GDM1 (cell line): Measurements from ENCODE around the gene GALP.
A peak's percentile ranks its signal among the peaks of the same experiment; 100 is the strongest.
"Not testable (repeated sequence)": the region's sequence is repeated elsewhere in the genome, so short reads cannot be mapped to it uniquely, and the experiment has no call there.

Experiments used
- DNase-seq: peaks from one replicate; lab custom pipeline; 2025; lab: John Stamatoyannopoulos, UW

GALP gene

DNA sequence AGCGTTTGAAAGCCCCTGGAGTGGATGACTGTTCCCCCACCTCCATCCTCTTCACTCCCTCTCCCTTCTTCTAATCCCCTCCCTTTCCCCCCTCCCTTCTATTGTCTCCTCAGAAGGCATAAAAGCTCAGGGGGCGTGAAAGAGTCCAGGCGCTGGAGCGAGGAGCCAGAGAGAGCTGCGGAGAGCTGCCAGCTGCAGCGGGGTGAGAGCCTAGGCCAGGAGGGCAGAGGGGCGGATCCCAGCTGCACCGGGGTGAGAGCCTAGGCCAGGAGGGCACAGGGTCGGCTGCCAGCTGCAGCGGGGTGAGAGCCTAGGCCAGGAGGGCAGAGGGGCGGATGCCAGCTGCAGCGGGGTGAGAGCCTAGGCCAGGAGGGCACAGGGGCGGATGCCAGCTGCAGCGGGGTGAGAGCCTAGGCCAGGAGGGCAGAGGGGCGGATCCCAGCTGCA, at the start of gene GALP:
Gene GALP, plus strand, starts transcription at position 148 of the 447 bp plus-strand sequence. CDS start 1,101 bp downstream, outside the sequence.
- not testable (repeated sequence) for DNase-seq

DNA sequence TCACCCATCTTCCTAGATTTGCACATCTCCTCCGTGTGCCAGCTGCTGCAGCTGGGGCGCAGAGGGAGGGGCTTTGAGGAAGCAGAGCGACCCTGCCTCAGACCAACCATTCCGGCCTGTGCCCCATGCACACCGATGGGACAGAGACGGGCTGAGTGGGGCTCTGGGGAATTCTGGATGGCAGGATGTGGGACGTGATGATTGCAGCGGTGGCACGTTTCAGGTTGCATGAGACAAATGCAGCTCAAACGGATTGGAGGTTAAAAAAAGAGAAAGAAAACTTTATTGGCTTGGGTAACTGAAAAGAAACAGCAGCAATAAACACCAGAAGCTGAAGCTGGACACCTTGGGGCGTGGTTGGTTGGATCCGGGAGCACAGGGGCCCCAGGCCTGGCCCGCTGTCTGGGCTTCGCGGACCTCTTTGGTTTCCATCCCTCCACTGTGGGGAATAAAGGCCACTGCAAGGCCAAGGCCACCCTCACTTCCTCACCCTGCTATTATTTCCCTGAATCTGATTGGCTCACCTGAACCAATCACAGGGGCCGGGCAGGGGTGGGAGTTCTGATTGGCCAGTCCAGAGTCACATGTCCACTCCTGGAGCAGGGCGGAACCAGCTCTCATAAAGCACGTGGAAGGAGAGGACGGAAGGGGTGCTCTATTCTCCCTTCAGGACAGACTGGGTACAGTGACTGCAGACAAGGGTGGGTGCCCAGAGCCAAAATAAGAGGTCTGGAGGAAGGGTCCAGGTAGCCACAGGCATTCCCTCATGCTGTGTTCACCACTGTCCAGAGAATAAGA, 48.6 kb upstream of the GALP start:
- DNase-seq, result no peak

DNA sequence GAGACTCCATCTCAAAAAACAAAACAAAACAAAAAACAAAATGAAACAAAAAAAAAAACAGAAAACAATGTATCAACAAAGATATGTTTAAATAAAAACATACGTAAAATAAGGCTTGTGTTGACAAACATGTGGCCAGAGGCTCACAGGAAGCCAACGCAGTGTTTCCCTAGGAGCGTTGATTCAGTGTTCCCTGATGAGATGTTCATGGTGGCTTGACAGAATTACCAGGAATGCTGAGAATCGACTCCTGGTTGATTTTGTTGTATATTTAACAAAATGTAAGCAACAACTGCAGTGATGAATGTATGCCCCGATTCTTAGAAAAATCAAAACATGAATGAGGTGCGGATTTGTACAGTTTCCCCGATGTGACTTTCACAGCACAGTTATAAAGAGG, 45.8 kb upstream of the GALP start:
- no peak for DNase-seq

DNA sequence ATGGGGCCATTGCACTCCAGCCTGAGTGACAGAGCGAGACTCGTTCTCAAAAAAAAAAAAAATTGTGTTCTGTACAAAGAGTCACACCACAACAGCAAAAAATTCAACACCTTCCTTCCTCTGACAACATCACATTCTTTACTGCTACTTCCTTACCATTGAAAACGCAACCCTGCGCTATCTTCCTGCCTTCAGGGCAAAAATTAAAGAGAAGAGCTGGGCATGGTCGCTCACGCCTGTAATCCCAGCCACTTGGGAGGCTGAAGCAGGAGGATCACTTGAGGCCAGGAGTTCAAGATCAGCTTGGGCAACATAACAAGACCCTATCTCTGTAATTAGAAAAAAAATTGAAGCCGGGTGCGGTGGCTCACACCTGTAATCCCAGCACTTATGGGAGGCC, 44.2 kb upstream of the GALP start:
- DNase-seq, result no peak

DNA sequence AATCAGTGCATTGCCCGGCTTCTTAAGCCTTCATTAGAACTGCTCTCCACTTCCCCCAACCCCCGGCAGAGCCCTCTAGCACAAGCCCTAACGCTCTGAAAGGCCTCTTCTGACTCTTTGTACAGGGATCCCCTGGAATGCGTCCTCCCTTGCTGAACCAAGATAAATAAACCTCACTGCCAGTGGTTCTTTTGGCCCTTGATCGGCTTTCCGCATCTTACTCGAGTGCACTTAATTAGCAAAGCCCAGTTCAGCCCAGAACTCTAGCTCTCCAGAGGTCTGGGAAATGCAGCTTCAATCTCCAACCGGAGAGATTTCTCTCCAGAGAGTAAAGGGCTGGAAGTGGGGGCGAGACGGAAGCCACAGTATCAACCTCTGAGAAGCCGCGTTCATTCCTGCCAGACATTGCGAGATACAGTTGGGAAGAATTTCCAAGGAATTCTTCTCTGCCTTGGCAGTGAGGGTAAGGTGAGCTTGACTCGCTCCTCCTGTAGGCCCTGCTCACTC, 43.4 kb upstream of the GALP start:
- no peak for DNase-seq

DNA sequence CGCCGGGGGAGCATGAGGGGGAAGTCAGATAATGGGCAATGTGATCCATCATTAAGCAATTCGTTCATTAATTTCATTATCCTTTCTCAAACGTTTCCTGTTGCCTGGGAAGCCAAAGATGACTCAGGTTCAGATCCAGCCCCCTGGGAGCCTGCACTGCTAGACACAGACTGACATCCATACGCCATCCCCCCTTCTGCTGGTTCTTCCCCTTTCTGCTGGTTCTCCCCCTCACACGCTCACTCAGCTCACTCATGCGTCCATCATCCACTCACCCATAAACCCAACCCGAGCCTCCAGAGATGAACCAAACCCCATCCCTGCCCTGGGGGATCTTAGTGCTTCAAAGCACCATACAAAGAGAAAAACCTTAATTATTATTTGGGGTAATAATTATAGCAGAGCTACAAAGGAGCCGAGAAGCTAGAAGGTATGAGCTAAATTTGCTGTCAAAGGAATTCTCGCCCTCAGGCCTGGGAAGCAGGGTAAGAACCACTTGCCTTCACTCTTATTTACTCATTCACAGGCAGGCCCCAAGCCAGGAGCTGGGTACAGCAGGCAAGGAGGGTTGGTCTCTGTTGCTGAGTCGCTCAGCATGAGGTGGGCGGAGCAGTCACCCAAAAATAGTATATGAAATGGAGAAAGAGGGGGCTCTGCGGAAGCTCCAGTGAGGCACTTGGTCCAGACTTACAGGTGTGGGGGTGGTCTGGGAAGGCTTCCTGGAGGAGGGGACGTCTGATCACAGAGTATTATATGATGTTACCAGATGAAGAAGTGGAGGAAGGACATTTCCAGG, 41.8 kb upstream of the GALP start:
- peak; percentile 39 for DNase-seq

DNA sequence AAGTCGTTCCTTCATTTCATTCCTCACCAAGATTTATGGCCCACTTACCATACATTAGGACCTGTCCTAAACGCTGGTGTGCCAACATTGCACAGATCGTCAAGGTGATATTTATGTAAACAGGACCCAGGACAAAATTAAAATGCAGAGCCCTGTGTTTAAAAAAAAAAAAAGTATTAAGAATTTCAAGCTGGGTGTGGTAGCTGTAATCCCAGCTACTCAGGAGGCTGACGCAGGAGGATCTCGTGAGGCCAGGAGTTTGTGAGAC, 41.2 kb upstream of the GALP start:
- no peak for DNase-seq

DNA sequence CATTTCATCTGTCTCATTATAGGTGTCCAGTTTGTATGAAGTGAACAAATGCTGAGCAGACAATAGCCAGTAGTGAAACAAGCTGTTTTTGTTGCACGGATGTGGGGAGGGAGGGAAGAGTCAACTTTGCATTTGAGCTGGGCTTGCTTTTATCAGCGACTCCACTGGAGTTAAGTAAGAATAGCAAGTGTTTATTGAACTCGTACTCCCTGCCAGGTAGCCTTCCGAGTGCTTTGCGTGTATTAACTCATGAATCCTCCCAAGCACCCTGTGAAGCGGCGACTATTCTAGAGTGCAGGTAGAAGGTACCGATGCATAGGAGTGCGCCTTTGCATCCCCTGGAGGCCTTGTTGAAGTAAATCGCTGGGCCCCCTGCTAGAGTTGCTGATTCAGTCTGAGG, 39.4 kb upstream of the GALP start:
- DNase-seq, result no peak

DNA sequence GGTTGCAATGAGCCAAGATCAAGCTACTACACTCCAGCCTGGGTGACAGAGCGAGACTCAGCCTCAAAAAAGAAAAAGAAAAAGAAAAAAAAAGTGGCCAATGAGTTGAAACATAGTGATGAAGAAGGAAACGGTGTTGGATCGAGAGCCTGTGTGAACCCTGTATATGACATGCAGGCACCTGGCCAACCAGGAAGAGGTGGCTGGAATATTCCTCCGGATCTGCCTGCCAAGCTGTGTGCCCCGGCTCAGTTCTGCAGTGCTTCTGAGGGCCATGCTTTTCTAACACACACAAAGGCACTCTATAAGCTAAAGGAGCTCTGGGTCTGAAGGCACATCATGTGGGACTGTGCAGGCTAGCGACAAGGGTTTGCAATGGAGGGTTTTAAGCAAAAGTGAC, 38.4 kb upstream of the GALP start:
- DNase-seq, result no peak

DNA sequence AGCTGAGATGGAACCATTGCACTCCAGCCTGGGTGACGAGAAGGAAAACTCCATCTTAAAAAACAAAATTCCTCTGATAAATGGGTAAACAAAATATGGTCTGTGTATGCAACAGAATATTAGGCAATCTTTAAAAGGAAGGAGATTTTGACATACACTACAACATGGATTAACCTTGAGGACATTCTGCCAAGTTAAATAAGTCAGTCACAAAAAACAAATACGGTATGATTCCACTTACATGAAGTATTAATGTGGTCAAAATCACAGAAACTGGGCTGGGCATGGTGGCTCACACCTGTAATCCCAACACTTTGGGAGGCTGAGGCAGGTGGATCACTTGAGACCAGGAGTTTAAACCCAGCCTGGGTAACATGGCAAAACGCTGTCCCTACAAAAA, 37.7 kb upstream of the GALP start:
- no peak for DNase-seq

DNA sequence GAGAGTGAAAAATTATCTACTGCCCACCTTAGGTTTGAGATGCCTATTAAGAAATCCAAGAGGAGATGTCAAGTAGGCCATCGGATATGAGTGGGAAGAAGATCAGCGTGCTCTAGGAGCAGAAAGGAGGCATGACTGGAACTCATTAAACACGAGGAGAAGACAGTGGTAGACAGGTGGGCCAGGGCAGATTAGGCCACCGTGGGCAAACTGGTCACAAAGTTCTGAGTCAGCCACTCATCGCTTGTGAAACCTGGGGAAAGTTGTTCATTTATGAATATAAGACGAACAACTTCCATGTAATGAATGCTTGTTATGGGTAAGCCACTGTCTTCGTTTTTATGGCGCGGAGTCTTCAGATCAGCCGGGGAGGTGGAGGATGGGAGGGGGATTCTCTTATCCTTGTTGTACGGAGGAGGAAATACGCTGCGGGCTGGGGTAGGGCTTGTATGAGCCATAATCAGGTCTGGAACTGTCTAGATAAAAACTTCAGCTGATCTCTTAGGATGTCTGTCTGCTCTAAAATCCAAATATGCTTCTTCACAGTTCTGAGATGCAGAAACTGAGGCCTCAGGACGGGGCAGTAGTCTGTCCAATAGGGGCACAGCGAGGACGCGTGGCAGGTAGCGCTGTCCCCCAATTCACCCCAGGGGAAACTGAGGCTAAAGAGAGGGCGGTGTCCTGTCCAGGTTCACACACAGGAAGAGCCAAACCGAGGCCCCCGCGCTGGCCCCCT, 35.8 kb upstream of the GALP start:
- no peak for DNase-seq

DNA sequence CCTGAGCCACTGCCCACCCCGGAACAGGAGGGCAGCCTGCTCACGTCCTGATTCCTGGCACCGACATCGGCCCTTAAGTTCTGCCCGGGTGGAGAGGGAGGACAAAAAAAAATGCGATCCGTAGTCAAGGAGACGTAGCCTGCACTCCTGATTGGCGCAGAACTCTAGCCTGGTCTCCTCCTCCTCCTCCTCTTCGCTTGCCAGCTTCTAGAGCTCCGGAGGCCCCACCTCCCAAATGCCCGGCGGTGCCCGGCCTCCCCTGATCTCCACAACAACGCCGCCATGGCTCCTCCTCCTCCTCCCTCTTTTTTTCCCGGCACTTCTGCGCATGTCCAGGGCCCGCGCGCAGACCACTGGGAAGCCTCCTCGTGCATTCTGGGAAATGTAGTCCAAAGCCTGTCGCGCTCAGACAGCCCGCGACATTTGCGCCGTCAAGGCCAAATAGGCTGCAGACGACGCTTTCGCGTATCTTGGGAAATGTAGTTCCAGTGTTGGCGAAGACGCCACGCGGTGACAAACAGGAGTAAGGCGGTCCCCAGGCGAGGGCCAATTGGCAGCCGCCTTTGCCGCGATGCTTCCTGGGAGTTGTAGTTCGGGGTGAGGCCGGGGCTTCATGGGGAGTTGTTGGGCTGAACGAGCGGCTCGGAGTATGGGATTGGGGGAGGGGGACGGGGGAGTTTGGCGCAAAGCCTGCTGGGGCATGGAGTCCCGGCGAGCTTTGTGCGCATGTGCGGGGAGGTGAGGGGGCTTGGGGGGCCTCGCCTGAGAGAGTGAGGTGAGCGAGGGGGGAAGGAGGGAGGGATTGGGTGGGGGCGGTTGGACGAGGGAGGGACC, 35.0 kb upstream of the GALP start, which contains the start of gene ZNF444:
Gene ZNF444, plus strand, starts transcription at position 705 of the 834 bp plus-strand sequence. CDS start 5,625 bp downstream, outside the sequence.
- DNase-seq, result peak; percentile 100

DNA sequence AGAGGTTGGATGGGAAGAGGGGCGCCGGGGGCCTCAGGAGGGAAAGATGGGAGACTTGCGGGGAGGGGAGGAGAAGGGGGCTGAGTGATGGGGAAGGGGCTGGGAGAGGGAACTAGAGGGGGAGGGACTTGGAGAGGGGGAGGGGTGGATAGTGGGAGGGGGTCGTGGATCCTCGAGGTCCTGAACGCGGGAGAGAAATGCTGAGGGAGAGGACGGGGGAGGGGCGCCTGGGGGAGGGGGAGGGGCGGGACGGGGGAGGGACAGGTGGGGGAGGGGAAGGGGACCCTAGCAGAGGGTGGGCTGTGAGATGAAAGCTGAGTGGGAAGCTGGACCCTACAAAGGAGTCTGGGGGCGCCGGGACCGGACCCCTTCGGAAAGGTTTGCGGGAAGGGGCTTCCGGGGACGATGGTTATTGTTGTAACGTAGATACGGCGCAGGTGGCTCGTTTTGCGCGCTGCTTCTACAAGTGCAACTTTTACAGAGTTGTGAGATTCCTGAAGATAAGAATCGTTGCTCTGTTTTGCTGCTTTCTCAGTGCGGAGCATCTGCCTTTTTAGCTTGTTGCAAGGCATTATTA, 34.3 kb upstream of the GALP start:
- no peak for DNase-seq

DNA sequence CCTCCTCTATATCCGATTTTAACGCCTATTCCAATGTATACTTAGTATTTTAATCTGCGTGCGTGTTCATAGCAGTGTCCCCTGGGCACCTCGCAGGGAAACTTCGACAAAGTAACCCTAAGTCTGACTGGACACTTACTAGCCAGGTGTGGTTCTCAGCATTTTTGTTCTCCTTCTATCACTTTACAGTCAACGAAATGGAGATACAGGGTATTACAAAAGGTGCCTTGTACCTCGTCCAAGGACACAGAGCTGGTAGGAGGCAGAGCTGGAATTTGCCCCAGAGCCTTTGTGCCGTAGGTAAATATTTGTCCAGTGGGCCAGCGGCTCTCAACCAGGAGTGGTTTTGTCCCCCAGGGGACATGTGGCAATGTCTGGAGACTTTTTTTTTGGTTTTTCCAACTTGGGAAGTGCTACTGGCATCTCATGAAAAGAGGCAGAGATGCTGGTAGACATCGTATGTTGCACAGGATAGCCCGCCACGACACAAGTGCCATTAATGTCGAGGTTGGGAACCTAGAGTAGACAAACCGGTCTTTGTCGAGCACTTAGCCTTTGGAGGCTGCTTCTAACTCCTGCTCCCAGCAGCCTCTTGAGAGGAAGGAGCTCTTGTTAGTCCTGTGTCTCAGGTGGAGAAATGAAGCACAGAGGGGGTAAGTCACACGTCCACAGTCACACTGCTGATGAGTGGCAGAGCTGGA, 33.6 kb upstream of the GALP start:
- no peak for DNase-seq

DNA sequence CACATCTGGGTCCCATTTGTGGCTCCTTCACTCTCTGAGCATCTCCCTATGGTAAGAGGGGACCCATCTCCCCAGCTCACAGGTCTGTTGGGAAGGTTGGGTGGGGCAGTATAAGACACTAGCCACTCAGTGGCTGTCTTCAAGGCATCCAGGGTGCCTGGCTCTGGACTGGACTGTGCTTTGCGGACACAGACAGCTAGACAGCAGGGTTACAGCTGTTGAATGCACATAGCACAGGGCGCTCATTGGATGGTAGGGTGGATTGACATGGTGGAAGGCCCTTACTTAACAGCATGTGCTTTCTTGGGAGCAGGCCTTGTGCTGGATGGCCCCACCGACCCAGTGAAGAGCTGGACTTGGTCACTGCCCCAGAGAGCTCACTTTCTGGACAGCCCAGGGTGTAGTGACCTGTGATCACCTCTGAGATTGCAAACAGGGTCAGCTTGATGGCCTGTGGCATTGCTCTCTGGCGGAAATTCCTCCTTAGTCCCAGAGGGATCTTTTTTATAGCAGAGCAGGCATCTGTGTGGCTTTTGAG, 32.8 kb upstream of the GALP start:
- DNase-seq, result no peak

DNA sequence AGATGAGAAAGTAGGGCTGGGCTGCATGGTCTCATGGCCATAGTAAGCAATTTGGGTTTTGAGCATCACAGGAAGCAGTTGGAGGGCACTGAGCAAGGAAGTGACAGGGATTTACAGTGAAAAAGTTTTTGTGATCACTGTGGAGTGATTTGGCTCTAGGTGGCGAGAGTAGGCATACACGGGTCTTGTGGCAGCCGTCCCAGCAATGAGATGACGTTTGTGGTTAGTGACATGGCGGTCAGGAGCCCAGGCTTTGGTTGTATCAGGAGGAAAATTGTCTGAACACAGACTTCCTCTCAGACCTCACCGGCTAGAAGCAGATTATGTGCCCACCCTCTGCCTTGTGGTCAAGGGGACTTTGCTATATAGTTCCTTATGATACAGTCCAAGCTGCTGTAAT, 31.4 kb upstream of the GALP start:
- DNase-seq, result peak; percentile 45

DNA sequence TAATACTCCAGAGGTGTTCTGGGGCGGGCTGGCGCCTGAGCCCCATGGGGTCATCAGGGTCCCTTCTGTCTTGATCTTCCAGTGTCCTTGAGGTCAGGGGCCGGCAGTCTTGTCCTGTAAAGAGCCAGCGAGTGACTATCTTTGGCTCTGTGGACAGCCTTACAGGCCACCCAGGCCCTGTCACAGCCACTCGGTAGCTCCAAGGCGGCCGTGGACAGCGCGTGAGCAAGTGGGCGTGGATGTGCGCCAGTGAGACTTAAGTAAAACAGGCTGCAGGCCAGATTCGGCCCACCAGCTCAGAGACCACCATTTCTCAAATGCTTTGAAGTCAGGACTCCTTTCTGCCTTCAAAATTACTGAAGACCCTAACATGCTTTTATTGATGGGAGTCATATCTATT, 31.0 kb upstream of the GALP start:
- no peak for DNase-seq

DNA sequence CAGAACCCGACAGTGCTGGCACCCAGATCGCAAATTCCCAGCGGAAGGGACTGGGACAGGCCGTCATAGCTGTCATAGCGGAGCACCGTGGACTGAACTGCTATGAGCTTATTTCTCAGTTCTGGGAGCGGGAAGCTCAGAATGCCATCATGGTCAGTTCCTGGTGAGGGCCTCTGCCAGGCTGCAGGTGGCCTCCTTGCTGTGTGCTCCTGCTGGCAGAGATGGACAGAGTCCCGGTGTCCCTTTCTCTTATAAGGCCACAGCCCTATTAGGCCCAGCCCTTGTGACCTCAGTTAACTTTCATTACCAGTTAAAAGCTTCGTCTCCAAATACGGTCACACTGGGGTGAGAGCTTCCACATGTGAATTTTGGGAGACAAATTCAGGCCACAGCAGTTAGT, 30.1 kb upstream of the GALP start:
- DNase-seq, result no peak

DNA sequence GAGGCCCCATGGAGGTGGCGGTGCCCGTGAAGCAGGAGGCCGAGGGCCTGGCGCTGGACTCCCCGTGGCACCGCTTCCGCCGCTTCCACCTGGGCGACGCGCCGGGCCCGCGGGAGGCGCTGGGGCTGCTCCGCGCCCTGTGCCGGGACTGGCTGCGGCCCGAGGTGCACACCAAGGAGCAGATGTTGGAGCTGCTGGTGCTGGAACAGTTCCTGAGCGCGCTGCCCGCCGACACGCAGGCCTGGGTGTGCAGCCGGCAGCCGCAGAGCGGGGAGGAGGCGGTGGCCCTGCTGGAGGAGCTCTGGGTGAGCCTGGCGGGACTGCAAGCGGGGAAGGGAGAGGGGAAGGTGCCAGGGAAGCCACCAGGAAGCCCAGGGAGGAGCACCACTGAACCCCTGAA, 28.9 kb upstream of the GALP start:
- DNase-seq, result no peak

DNA sequence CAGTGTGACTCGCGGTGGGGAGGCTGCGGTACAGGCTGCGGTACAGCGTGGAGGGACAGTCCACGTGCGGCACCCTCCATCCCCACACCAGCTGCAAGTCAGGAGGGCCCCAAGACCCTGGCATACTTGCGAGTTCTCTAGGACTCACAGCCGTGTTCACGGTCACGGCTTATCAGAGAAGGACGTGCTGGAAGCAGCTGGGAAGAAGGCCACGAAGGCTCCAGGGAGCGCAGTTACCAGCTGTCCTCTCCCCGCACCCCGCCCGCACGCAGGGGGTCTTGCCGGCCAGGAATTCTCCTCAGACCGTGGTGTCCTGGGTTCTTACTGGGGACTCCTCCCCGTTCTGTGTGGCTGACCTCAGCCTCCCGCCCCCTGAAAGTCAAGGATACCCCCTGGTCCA, 28.5 kb upstream of the GALP start:
- DNase-seq, result no peak
